Urinary bladder (tissue), 4 donors: ENCODE measurements around the gene TM7SF2. TPM values are rescaled to one million over a fixed set of nuclear protein-coding genes. Genes with fewer than 3 reads are reported as not detected.

Experiments used
- DNase-seq: peaks from one replicate; pipeline ENCODE4 v3.0.0-alpha.2; 2015; ENCODE audit errors: extremely low spot score
- H3K27ac ChIP-seq: one replicate; pipeline ENCODE4 v1.5.1; 2013; ENCODE audit warnings: low read depth, mild to moderate bottlenecking, moderate library complexity
- H3K36me3 ChIP-seq: one replicate; pipeline ENCODE4 v1.6.1; 2013; ENCODE audit warnings: mild to moderate bottlenecking, moderate library complexity; ENCODE audit not compliant: insufficient read depth
- H3K4me1 ChIP-seq: one replicate; pipeline ENCODE4 v1.6.1; 2013; ENCODE audit warnings: mild to moderate bottlenecking, moderate library complexity; ENCODE audit not compliant: insufficient read depth
- H3K4me3 ChIP-seq: one replicate; pipeline ENCODE4 v1.5.1; 2013; ENCODE audit warnings: low read depth, low read length
- WGBS: extraction: QIAGEN DNeasy Blood & Tissue Kit; methylation state at CpG from one replicate; pipeline ENCODE4 v1.1.7; 2013; 5-methylcytosine and 5-hydroxymethylcytosine counted together
- polyA plus RNA-seq: library from polyadenylated mRNA; stranded (reverse); fragments of 200-250 nt; gene quantifications from one replicate; pipeline ENCODE4 v1.2.3, GENCODE V29; 2013
- total RNA-seq: library from RNA; depleted of rRNA; stranded (reverse); fragments of >200 nt; gene quantifications from one replicate; pipeline ENCODE4 v1.2.3, GENCODE V29; 2014
- donor health status: healthy with polysubstance abuse.
- donor health status: healthy.

Gene TM7SF2
- total and polyA plus RNA-seq, 2 donors: 9.6 to 12.1 TPM

DNA sequence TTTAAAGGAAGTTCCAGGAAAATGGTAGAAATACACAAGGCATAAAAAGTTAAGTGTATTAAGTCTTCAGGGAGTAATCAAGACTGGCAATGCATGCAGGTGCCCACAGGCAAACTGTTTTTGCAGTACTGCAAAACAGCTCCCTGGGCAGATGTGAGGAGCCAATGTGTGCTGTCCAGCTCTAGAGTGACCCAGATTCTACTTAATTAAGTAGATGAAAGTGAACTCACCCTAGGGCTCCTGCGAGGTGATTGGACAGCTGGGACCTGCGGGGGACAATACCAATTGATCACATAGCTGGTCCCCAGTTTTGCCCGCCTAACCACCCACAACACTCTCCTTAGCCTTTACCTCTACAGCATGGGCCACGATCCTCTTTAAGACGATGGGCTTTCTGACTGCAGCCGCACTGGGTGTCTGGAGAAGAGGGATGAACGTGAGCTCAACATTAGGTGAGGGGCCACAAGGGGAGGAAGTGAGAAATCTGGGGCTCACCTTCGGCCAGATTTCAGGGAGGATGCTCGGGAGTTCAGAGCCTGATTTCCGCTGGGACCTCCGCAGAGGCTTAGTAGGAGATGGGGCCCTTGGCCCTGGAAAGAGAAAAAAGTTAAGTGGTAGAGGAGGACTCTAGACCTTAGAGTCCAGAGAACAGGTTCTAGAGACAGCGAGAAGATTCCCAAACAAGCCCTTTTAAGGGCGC, 28.4 kb upstream of the TM7SF2 start:
- DNase-seq: no peak
- peak overlapping the region; percentile 68 for H3K4me3 ChIP-seq
- peaks cover 5% of the 10 kb centered on the region for H3K36me3 ChIP-seq
- H3K4me1 ChIP-seq: no peaks in the 10 kb centered on the region
- peak overlapping the region; percentile 53 for H3K27ac ChIP-seq
- 5% methylated on average over 13 of the region's 13 CpGs for WGBS

DNA sequence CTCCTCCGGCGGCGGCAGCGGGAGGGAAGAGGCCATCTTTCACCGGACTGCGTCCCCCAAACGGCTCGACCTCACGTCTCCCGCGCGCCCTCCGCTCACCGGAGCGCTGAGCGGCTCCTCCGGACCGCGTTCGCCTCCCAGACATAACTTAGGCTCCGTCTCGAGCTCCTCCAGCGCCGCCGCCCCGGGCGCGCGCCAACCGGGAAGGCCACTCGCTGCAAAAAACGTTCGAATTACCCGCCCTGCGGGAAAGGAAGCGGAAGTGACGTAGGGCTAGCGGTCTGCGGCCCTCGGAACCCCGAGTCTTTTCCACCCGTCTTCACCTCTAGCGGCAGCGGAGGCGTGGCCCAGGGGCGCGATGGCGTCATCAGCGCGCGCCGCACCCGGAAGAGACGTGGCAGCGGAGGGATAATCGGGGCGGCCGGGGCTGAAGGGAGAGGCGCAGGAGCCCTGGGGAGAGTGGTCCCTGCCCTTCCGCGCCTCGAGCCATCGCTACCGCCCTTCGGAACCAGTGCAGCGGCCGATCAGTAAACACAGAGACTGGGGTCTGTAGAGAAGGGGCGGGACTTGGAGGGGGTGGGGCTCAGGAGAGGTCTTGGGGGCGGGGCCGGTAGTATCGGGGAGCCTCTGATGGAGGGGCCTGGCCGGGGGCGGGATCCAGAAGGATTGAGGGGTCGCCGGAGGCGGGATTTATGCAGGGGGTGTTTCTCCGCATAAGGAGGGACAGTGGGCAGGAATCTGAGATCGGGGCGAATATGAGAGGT, 27.7 kb upstream of the TM7SF2 start, which contains the start of the genes CDCA5 and ZFPL1:
CDCA5 (minus strand) TSS at position 207 of the 764 bp plus-strand sequence; CDS start at position 145, 62 bp downstream.
ZFPL1 (plus strand) TSS at position 389 of the 764 bp plus-strand sequence. CDS start 477 bp downstream, outside the sequence.
- WGBS: under 1% methylated on average over 79 of the region's 79 CpGs
- peak within 1 kb of the TSS; percentile 68 for H3K4me3 ChIP-seq
- H3K36me3 ChIP-seq: peaks cover 5% of the 10 kb centered on the region
- H3K27ac ChIP-seq: peak within 1 kb of the TSS; percentile 98
- no peaks in the 10 kb centered on the region for H3K4me1 ChIP-seq
- peak; percentile 87 for DNase-seq

DNA sequence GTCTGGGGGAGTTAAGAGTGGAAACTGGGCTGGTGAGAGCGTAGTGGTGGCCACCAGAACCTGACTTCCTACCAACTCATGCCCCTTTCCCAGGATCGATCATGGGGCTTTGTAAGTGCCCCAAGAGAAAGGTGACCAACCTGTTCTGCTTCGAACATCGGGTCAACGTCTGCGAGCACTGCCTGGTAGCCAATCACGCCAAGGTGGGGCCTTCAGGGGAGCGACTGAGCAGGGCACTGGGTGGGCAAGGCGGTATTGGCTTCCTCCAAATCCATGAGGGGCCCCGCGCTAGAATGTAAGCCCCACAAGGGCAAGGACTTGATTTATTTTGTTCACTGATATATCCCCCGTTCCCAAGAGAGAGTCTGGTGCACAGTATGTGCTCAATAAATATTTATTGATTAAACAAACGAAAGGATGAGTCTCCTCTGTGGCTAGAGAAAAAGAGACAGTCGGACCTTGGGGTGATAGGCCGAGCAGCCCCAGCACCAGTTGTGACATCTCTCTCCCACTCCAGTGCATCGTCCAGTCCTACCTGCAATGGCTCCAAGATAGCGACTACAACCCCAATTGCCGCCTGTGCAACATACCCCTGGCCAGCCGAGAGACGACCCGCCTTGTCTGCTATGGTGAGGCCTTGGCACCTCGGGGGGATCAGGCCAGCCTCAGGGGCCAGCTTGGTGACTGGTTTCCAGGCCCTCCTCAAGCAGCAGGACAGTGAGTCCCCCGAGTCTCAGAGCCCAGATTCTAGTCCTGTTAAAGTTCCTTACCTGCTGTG, 26.9 kb upstream of the TM7SF2 start:
- Histone ChIP-seq H3K4me1 (no peaks in the 10 kb centered on the region), H3K27ac (peak overlapping the region; percentile 98), H3K4me3 (peak overlapping the region; percentile 68), H3K36me3 (peaks cover 5% of the 10 kb centered on the region)
- WGBS: 41% methylated on average over 23 of the region's 23 CpGs
- no peak for DNase-seq

DNA sequence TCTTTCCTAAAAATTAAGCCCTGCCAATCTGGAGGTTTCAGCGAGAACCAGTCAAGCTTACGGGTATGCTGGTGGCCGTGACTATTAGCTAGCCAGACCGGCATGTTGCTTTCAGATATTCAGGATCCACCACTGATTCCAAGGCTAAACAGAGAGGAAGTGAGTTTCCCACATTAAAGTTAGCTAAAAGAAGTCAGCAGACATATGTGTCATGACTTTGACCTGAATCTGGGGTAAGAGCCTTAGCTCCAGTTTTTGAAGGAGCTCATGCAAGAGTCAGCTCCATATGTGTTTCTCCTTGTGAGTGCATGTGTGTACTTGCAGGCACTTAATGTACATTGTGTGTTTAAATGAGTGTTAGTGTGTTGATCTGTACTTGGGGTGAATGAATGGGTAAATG, 26.2 kb upstream of the TM7SF2 start:
- DNase-seq: no peak
- Histone ChIP-seq H3K4me1 (no peaks in the 10 kb centered on the region), H3K4me3 (no peak overlapping the region), H3K36me3 (peaks cover 5% of the 10 kb centered on the region), H3K27ac (no peak overlapping the region)
- WGBS: 91% methylated on average over 4 of the region's 4 CpGs

DNA sequence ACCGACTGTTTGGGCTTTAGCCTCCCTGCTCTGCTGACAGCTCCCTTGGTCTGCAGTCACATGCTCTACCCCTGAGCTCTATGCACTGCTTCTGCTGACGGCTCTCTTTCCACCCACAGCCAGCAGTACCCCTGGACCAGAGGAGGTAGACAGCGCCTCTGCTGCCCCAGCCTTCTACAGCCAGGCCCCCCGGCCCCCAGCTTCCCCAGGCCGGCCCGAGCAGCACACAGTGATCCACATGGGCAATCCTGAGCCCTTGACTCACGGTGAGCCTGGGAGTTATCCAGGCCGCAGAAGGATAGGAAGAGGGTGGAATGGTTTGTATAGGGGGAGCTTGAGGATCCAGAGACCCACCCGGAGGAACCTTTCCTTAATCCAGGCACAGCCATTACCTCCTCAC, 24.9 kb upstream of the TM7SF2 start:
- WGBS: 90% methylated on average over 9 of the region's 9 CpGs
- peaks cover 5% of the 10 kb centered on the region for H3K36me3 ChIP-seq
- H3K27ac ChIP-seq: no peak overlapping the region

DNA sequence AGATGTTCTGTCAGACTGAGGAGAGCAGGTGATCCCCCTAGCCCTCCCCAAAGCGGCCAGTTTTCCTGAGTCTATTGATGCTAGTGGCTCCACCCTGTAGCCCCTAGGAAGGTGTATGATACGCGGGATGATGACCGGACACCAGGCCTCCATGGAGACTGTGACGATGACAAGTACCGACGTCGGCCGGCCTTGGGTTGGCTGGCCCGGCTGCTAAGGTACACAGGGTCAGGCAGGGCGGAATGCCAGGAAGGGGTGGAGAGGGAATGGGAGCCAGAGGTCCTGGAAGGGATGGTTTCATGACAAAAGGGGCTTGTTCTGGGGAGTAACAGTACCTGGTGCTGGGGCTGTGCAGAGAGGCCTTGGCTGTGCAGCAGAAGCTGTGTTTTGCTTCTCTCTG, 24.5 kb upstream of the TM7SF2 start:
- Histone ChIP-seq H3K4me1 (no peaks in the 10 kb centered on the region), H3K27ac (no peak overlapping the region), H3K36me3 (peaks cover 5% of the 10 kb centered on the region), H3K4me3 (no peak overlapping the region)
- WGBS: 90% methylated on average over 11 of the region's 11 CpGs
- DNase-seq: no peak

More for the DNA sequence above, 24.9 kb upstream of the TM7SF2 start:
- Histone ChIP-seq H3K4me1 (no peaks in the 10 kb centered on the region), H3K4me3 (no peak overlapping the region)
- DNase-seq: no peak

DNA sequence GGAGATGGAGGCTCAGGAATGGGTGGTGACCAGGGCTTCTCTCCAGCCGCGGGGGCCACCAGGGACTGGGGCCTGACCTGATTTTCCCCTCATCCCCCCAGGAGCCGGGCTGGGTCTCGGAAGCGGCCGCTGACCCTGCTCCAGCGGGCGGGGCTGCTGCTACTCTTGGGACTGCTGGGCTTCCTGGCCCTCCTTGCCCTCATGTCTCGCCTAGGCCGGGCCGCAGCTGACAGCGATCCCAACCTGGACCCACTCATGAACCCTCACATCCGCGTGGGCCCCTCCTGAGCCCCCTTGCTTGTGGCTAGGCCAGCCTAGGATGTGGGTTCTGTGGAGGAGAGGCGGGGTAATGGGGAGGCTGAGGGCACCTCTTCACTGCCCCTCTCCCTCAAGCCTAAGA, 23.8 kb upstream of the TM7SF2 start:
- H3K27ac ChIP-seq: no peak overlapping the region
- H3K4me1 ChIP-seq: no peaks in the 10 kb centered on the region
- no peak overlapping the region for H3K4me3 ChIP-seq
- peaks cover 5% of the 10 kb centered on the region for H3K36me3 ChIP-seq
- DNase-seq: no peak
- WGBS: 94% methylated on average over 15 of the region's 15 CpGs

DNA sequence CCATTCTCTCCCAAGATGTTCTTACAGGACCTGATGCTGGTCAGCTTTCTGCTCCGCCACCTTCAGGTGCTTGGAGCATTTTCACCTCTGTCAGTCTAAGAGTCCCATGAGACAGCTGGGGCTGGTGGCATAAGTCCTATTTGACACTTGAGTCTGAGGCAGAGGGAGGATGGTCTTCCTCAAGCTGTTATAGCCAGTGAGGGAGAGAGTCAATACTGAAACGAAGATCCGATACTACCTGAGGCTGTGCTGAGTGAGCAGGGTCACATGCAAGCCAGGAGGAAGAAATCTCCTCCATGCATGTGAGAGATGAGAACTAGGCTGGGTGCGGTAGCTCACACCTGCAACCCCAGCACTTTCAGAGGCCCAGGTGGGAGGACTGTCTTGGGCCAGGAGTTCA, 22.1 kb upstream of the TM7SF2 start:
- peaks cover 5% of the 10 kb centered on the region for H3K36me3 ChIP-seq
- WGBS: 92% methylated on average over 4 of the region's 4 CpGs
- H3K27ac ChIP-seq: no peak overlapping the region
- H3K4me3 ChIP-seq: no peak overlapping the region
- DNase-seq: no peak
- H3K4me1 ChIP-seq: no peaks in the 10 kb centered on the region

DNA sequence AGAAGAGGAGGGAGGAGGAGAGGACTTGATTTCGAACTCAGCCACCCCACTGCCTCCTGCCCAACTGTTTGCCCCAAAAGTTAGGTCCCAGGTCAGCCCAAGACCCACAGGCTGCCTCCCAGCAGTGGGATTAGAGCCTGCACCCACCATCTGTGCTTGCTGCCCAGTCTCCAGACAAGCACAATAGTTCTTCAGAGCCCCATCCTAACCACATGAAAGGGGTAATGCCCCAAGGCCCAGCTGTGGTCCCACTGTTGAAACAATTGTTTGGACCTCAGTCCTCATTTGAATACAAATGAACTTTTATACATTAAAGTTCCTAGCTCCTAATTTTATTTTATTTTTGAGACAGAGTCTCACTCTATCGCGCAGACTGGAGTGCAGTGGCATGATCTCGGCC, 21.0 kb upstream of the TM7SF2 start:
- no peaks in the 10 kb centered on the region for H3K4me1 ChIP-seq
- WGBS: 91% methylated on average over 4 of the region's 4 CpGs
- no peak for DNase-seq
- H3K36me3 ChIP-seq: peaks cover 5% of the 10 kb centered on the region
- H3K4me3 ChIP-seq: no peak overlapping the region
- H3K27ac ChIP-seq: no peak overlapping the region

DNA sequence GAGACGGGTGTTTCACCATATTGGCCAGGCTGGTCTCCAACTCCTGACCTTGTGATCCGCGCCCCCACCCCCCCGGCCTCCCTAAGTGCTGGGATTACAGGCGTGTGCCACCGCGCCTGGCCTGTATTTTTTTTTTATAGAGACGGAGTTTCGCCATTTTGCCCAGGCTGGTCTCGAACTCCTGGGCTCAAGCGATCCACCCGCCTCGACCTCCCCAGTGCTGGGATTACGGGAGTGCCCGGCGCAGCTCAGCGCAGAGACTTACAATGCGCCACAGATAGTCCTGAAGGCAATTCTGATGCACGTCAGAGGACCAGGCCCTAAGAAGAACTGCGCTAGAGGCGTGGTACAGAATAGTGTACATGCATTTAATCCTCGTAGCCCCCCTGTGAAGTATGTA, 16.2 kb upstream of the TM7SF2 start:
- DNase-seq: no peak
- 73% methylated on average over 22 of the region's 22 CpGs for WGBS
- H3K4me1 ChIP-seq: no peaks in the 10 kb centered on the region
- H3K4me3 ChIP-seq: no peak overlapping the region
- no peaks in the 10 kb centered on the region for H3K36me3 ChIP-seq
- no peak overlapping the region for H3K27ac ChIP-seq

DNA sequence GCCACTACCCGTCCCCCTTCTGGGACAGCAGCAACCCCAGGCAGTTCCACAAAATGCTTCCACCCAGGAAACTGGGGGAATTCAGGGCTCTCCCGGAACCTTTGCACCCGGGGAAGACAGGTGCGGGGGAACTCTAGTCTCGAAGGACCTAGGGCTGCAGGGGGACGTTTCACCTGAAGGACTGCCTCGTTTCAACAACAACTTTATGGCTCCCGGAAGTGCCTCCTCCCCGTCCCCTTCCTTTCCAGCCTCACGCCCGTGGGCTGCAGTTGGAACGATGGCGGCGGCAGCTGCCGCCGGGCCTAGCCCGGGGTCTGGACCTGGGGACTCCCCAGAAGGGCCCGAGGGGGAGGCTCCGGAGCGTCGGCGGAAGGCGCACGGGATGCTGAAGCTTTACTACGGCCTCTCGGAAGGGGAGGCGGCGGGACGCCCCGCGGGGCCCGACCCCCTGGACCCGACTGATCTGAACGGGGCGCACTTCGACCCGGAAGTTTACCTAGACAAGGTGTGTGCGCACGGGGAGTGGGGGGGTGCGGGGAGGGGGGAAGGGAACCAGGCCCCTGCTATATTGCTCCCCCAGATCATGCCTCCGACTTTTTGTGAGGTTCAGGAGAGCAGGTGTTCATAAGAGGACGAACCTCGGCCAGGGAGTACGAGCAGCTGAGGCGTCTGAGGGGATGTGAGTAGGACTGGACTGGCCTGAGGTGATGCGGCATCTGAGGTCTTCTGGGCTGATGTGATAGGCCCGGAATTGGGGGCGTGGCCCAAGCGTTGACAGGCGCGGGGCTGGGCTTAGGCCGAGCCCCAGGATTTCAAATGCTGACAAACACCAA, 15.5 kb upstream of the TM7SF2 start, which contains the start of gene VPS51:
VPS51 (plus strand) TSS at position 241 of the 833 bp plus-strand sequence; CDS start at position 278, 37 bp downstream.
- Histone ChIP-seq H3K4me3 (peak within 1 kb of the TSS; percentile 75), H3K27ac (peak within 1 kb of the TSS; percentile 90), H3K36me3 (no peaks in the 10 kb centered on the region), H3K4me1 (no peaks in the 10 kb centered on the region)
- DNase-seq: peak; percentile 89
- WGBS: under 1% methylated on average over 52 of the region's 52 CpGs

DNA sequence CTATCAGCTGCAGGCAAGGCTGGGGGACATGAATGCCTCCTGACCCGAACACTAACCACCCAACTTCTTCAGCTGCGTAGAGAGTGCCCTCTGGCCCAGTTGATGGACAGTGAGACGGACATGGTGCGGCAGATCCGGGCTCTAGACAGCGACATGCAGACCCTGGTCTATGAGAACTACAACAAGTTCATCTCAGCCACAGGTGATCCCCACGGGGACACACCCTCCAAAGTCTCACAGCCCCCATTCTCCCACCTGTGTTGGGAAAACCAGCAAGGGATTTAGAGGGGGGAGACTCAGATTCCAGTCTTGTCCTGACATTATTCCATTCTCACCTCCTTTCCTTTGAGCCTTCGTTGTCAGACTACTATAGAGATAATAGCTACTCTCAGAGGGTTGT, 14.7 kb upstream of the TM7SF2 start:
- 41% methylated on average over 8 of the region's 8 CpGs for WGBS
- DNase-seq: no peak
- H3K4me1 ChIP-seq: no peaks in the 10 kb centered on the region
- peak overlapping the region; percentile 75 for H3K4me3 ChIP-seq
- H3K27ac ChIP-seq: no peak overlapping the region
- H3K36me3 ChIP-seq: no peaks in the 10 kb centered on the region
